B cell (primary cell): ENCODE data around the gene SLC8B1. TPM values are rescaled to one million over a fixed set of nuclear protein-coding genes. Genes with fewer than 3 reads are reported as not detected.

ENCODE experiments used
- ATAC-seq: fragments of 200-7000 bp; cut with Tn5 transposase; one replicate; pipeline ENCODE4 v1.10.0; 2021; ENCODE audit warnings: low read depth, mild to moderate bottlenecking, moderate number of reproducible peaks, moderate library complexity
- CTCF ChIA-PET: fragments of 350-600 bp; sonication (Branson Sonifier 250); formaldehyde crosslinking; loops from one replicate; lab custom pipeline; 2021; ENCODE audit warnings: antibody characterized with exemption, inconsistent platforms; lab: Charles Lee
- POLR2A ChIA-PET: fragments of 350-600 bp; sonication (Branson Sonifier 250); formaldehyde crosslinking; loops from one replicate; lab custom pipeline; 2021; ENCODE audit warnings: antibody characterized with exemption; lab: Charles Lee
- DNase-seq: peaks from one replicate; pipeline ENCODE4 v3.0.0; 2013
- H2AFZ ChIP-seq: 2 replicates; pipeline ENCODE4 v1.6.1; 2012; ENCODE audit warnings: mild to moderate bottlenecking, low read depth, low read length; ENCODE audit not compliant: insufficient read depth, poor library complexity, severe bottlenecking
- H3K27ac ChIP-seq, 2 donors: 1 replicate in 1 of 2; 2 replicates in 1 of 2; pipeline ENCODE4 v1.5.1; 2012 to 2013; ENCODE audit warnings: low read length in 2 of 2, mild to moderate bottlenecking in 2 of 2, moderate library complexity in 1 of 2
- H3K27me3 ChIP-seq, 4 experiments: fragments of 200-600 bp in 1 of 4; sonication (generic) in 1 of 4; replicated peaks in 1 of 4; 1 replicate in 2 of 4; 2 replicates in 2 of 4; pipeline versions ENCODE4 v1.6.1 to v1.7.0; 2013 to 2016; ENCODE audit warnings: low read length in 3 of 4, mild to moderate bottlenecking in 2 of 4, mixed read lengths in 1 of 4, moderate library complexity in 1 of 4; ENCODE audit not compliant: insufficient read depth in 4 of 4, control insufficient read depth in 3 of 4; ENCODE audit errors: control extremely low read depth in 1 of 4
- H3K36me3 ChIP-seq, 2 experiments: replicated peaks in 1 of 2; 1 replicate in 1 of 2; 2 replicates in 1 of 2; pipeline versions ENCODE4 v1.6.1 to v1.7.1; 2013; ENCODE audit warnings: low read length in 1 of 2; ENCODE audit not compliant: insufficient read depth in 2 of 2, control insufficient read depth in 1 of 2; ENCODE audit errors: control extremely low read depth in 1 of 2, extremely low read depth in 1 of 2
- H3K4me1 ChIP-seq, 2 donors: fragments of 200-600 bp in 1 of 2; sonication (generic) in 1 of 2; 1 replicate in 1 of 2; 2 replicates in 1 of 2; pipeline versions ENCODE4 v1.5.1 to v1.6.1; 2013 to 2017; ENCODE audit warnings: low read length in 2 of 2; ENCODE audit not compliant: control insufficient read depth in 2 of 2, insufficient read depth in 2 of 2
- H3K4me2 ChIP-seq: replicated peaks from 2 replicates; pipeline ENCODE3; 2012; ENCODE audit warnings: mild to moderate bottlenecking, low read depth, low read length; ENCODE audit not compliant: poor library complexity, severe bottlenecking
- H3K4me3 ChIP-seq, 5 experiments: fragments of 200-600 bp in 1 of 5; sonication (generic) in 1 of 5; 1 replicate in 3 of 5; 2 replicates in 2 of 5; pipeline versions ENCODE4 v1.5.1 to v1.7.0; 2011 to 2016; ENCODE audit warnings: low read length in 4 of 5, mild to moderate bottlenecking in 4 of 5, low read depth in 2 of 5, control low read depth in 1 of 5, moderate library complexity in 1 of 5; ENCODE audit not compliant: insufficient read depth in 1 of 5; ENCODE audit errors: control extremely low read depth in 1 of 5, extremely low read depth in 1 of 5
- H3K79me2 ChIP-seq: fragments of 200-600 bp; sonication (generic); one replicate; pipeline ENCODE4 v1.6.0; 2016; ENCODE audit warnings: low read length; ENCODE audit not compliant: control insufficient read depth, insufficient read depth
- H3K9ac ChIP-seq: fragments of 200-600 bp; sonication (generic); 2 replicates; pipeline ENCODE4 v1.6.1; 2017; ENCODE audit warnings: mild to moderate bottlenecking, low read length, moderate library complexity
- H3K9me3 ChIP-seq, 3 donors: one replicate each; pipeline versions ENCODE4 v1.6.1 to v1.7.1; 2013; ENCODE audit warnings: low read length in 2 of 3; ENCODE audit not compliant: control insufficient read depth in 2 of 3, insufficient read depth in 1 of 3; ENCODE audit errors: control extremely low read depth in 1 of 3
- H4K20me1 ChIP-seq: 2 replicates; pipeline ENCODE4 v1.6.0; 2012; ENCODE audit warnings: mild to moderate bottlenecking, low read length; ENCODE audit not compliant: insufficient read depth, control insufficient read depth, poor library complexity, severe bottlenecking
- H3K27ac Mint-ChIP-seq: one replicate; pipeline ENCODE4 v1.8.0; 2021; ENCODE audit warnings: mixed read lengths
- H3K27me3 Mint-ChIP-seq: one replicate; pipeline ENCODE4 v1.8.0; 2021; ENCODE audit warnings: mixed read lengths
- H3K4me1 Mint-ChIP-seq: one replicate; pipeline ENCODE4 v1.8.0; 2021; ENCODE audit warnings: mixed read lengths
- H3K4me3 Mint-ChIP-seq: one replicate; pipeline ENCODE4 v1.8.0; 2021; ENCODE audit warnings: mixed read lengths
- H3K9me3 Mint-ChIP-seq: one replicate; pipeline ENCODE4 v1.8.0; 2022; ENCODE audit warnings: mixed read lengths; ENCODE audit not compliant: insufficient read depth
- EZH2 ChIP-seq: IDR thresholded peaks from 2 replicates; pipeline ENCODE4 v1.6.1; 2012; ENCODE audit warnings: borderline replicate concordance, low read depth, mild to moderate bottlenecking, moderate library complexity, low read length; ENCODE audit not compliant: insufficient read depth, poor library complexity, severe bottlenecking
- WGBS: methylation state at CpG from one replicate; pipeline ENCODE4 v1.1.5; 2013; ENCODE audit warnings: missing lambda C conversion rate; ENCODE audit not compliant: insufficient coverage; 5-methylcytosine and 5-hydroxymethylcytosine counted together
- intact Hi-C: fragments of 100-400 bp; cut with micrococcal nuclease; formaldehyde crosslinking; loops from one replicate; pipeline ENCODE4 v1.10.0; 2022
- polyA plus RNA-seq: library from polyadenylated mRNA; depleted of rRNA; stranded (reverse); fragments of >200 nt; gene quantifications from 2 replicates; pipeline ENCODE4 v1.2.3, GENCODE V29; 2012
- total RNA-seq, 2 donors: library from RNA; stranded (reverse); fragments of 120-200 nt in 1 of 2; gene quantifications; 1 replicate in 1 of 2; 2 replicates in 1 of 2; pipeline versions ENCODE4 v1.2.3 to v1.2.4, GENCODE V29; 2013 to 2022
- TF ChIP-seq, protein P1 (sequence below): fragments of 200-600 bp; IDR thresholded peaks from one replicate; pipeline ENCODE4 v1.8.0; 2022; ENCODE audit warnings: antibody characterized with exemption, mild to moderate bottlenecking

Gene SLC8B1
- total and polyA plus RNA-seq, 2 donors (not counting 1 experiment from before 2014, with no cell fraction given), result 18.7 to 35.6 TPM

DNA sequence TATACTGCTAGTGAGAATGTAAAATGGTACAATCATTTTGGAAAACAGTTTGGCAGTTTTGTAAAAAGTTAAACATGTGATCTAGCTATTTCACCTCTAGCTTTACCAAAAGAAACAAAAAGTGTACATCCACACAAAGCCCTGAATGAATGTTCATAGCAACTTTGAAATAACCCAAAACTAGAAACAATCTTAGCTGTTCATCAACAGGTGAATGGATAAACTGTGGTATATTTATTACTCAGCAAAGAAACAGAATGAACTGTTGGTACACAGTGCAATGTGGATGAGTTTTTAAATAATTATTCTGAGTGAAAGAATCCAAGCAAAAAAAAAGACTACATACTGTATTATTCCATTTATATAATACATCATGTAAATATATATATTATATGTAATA is 77.3 kb downstream of the SLC8B1 start:
- Histone ChIP-seq H3K79me2 (peaks cover 8% of the 10 kb centered on the region), H3K36me3 (peaks cover 3 to 23% of the 10 kb centered on the region in 2 experiments), H3K27me3 (no peaks in the 10 kb centered on the region), H3K9me3 (peaks cover 0 to 18% (median 10%) of the 10 kb centered on the region in 3 donors), H4K20me1 (peaks cover 4% of the 10 kb centered on the region), H3K9ac (no peak overlapping the region), H3K4me3 (no peak overlapping the region), H3K4me2 (no peak overlapping the region), H3K27ac (no peak overlapping the region), H2AFZ (no peak overlapping the region), H3K4me1 (peaks cover 17 to 19% of the 10 kb centered on the region in 2 donors)
- DNase-seq, result no peak
- intact Hi-C loops, result no loop called here
- ChIA-PET POLR2A (interaction anchor here (0.7 kb wide), 1 partner anchor 58 kb away, joined by 4 read pairs; no protein-coding TSS in a partner anchor), CTCF (interaction anchor here (0.9 to 1.0 kb wide), 2 partner anchors 19 to 60 kb away, joined by 3 to 5 read pairs; no protein-coding TSS in a partner anchor)
- Mint-ChIP-seq H3K9me3 (peaks cover 8% of the 10 kb centered on the region), H3K27me3 (no peaks in the 10 kb centered on the region), H3K27ac (no peak overlapping the region), H3K4me3 (no peak overlapping the region), H3K4me1 (peaks cover 24% of the 10 kb centered on the region)
- no peak for TF ChIP-seq EZH2
- TF ChIP-seq, protein P1, sequence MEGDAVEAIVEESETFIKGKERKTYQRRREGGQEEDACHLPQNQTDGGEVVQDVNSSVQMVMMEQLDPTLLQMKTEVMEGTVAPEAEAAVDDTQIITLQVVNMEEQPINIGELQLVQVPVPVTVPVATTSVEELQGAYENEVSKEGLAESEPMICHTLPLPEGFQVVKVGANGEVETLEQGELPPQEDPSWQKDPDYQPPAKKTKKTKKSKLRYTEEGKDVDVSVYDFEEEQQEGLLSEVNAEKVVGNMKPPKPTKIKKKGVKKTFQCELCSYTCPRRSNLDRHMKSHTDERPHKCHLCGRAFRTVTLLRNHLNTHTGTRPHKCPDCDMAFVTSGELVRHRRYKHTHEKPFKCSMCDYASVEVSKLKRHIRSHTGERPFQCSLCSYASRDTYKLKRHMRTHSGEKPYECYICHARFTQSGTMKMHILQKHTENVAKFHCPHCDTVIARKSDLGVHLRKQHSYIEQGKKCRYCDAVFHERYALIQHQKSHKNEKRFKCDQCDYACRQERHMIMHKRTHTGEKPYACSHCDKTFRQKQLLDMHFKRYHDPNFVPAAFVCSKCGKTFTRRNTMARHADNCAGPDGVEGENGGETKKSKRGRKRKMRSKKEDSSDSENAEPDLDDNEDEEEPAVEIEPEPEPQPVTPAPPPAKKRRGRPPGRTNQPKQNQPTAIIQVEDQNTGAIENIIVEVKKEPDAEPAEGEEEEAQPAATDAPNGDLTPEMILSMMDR, result no peak
- ATAC-seq, result no peak

DNA sequence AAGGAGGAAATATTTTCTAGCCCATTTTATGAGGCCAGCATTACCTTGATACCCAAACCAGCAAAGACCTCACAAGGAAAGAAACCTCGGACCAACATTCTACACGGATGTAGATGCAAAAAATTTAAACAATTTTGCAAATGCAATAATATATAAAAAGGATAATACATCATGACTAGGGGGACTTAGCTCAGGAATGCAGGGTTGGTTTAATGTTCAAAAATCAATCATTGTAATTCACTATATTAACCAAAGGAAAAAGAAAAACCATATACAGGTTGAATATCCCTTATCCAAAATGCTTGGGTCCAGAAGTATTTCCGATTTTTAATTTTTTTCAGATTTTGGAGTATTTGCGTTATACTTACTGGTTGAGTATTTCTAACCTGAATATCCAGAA is 80.6 kb downstream of the SLC8B1 start:
- TF ChIP-seq, protein P1, result no peak
- no peak for TF ChIP-seq EZH2
- no peak for ATAC-seq
- Mint-ChIP-seq H3K27ac (no peak overlapping the region), H3K9me3 (peaks cover 8% of the 10 kb centered on the region), H3K4me1 (peaks cover 5% of the 10 kb centered on the region), H3K4me3 (no peak overlapping the region), H3K27me3 (no peaks in the 10 kb centered on the region)
- no peak for DNase-seq
- peaks cover 0 to 24% (median 11%) of the 10 kb centered on the region in 3 donors for H3K9me3 ChIP-seq
- H3K27ac ChIP-seq, result no peak overlapping the region
- intact Hi-C loops, result no loop called here
- peaks cover 14% of the 10 kb centered on the region for H3K79me2 ChIP-seq
- H3K4me3 ChIP-seq, result no peak overlapping the region
- H3K27me3 ChIP-seq, result no peaks in the 10 kb centered on the region
- WGBS, result 71% methylated on average over 1 of the region's 4 CpGs
- ChIA-PET CTCF (no interaction called here), POLR2A (no interaction called here)
- H3K36me3 ChIP-seq, result peaks cover 0 to 32% of the 10 kb centered on the region in 2 experiments
- no peak overlapping the region for H2AFZ ChIP-seq
- H3K4me1 ChIP-seq, result no peaks in the 10 kb centered on the region
- peaks cover 17% of the 10 kb centered on the region for H4K20me1 ChIP-seq
- no peak overlapping the region for H3K9ac ChIP-seq
- H3K4me2 ChIP-seq, result no peak overlapping the region
